DMS114 treated with DMSO at 0.1 percent for 48 hours (cell line): Measurements from ENCODE around the gene SLC7A8.

Experiments used
- DNase-seq: peaks from one replicate; lab custom pipeline; 2025; ENCODE audit not compliant: unreplicated experiment; lab: John Stamatoyannopoulos, UW

Gene SLC7A8

DNA sequence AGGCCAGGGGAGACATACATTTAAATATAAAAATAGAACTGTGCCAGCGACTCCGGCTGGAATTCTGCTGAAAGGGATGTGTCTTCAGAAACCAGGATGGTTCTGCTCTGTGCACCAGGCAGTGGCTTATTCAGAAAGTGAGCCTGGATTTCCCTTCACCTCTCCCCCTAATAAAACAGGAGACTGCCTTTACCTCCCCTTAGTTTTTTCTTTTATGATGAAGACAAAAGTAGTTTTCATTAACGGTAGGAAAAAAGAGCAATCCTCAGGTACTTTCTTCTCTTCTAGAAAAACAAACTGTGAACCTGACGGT is 346 bp downstream of the SLC7A8 start:
- DNase-seq: no peak

GRCh38 chr14:23182372-23183157 is 895 bp downstream of the SLC7A8 start:
- DNase-seq: no peak

DNA sequence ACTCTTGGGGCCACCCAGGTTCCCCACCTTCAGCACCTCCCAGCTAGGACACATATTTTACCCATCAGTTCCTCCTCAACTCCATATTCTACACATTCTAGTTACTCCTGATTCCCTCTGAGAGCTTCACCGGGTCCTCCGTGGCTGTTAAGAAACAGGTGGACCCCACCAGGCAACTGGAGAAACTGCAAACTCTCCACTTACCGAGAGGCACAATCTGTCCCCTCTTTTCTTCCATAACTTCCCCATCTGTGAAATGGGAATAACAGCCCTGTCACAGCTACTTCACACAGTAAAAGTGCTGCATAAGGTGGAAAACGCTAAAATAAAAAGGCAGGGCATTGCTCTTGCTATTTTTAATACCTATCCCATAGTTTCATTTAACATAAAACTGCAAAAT is 1.5 kb downstream of the SLC7A8 start:
- no peak for DNase-seq

- DNase-seq: no peak
These were observed 2.0 kb downstream of the SLC7A8 start for GRCh38 chr14:23181453-23181852.

DNA sequence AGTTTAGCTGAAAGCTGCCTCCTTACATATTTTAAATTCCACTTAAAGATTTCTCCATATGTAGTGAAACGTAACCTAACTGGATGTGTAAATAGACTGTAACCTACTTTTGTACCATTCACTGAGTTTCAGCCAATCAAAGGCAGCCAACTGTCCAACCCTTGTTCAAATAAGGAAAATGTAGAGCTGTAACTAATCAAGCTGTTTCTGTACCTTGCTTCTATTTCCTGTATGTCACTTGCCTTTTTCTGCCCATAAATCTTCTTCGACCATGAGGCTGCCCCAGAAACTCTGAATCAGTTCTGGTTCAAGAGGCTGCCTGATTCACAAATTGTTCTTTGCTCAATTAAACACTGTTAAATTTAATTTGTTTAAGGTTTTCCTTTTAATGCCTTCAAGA is 6.3 kb downstream of the SLC7A8 start:
- no peak for DNase-seq

DNA sequence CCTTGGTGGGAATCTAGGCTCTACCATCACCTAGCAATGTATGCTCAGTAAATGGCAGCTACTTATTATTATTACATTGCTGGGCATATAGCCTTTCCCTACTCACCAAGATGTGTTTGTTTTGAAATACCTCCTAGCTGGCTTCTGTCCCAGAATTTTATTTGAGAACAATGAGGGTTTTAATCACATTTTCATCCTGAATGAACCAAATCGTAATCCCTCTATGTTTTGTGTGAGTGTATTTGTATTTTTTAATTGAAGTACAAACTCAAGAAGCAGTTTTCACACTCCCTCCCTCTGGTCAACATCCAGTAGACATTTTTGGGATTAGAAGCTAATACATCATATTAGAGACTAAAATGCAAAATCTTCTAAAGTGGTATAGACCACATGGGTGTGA is 7.6 kb downstream of the SLC7A8 start:
- DNase-seq: no peak

DNA sequence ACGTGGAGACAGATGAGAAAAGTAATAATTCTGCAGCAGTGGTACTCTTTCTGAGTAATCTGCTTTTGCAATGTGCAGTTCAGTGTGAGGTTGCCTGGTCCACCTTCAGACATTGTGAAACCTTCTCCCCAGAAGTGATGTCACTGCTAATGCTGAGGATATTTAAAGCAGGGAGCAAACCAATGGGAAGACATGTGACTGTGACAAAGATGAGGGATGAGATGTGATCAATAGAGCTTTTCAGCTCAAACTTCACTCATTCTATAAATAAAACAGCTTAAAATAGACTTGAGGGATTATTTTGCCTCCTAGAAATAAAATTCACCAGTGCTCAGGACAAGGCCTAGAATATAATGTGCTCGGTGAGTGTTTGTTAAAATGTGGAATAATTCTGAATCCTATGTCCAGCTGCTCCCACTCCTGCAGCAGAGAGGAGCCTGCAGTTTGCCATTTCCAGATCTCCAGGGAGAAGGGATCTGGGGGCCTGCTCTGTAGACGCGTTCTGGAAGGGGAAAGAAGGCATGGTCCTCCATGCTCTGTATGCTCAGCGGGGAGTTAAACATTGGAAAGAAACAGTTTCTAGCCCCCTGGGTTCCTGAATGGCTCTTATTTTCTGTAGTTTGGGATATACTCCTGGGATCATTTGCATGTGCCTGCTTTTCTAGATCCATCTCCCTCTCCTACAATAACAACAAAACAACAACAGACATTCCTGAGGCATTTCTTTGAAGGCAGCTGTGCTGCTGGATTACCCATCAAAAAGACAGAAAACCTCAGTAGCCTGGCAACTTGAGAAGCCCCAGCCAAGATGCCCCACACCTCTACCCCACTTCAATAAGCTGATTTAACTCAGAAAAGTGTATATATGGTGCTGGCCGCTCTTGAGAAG is 8.9 kb downstream of the SLC7A8 start:
- no peak for DNase-seq

GRCh38 chr14:23173796-23174195 is 9.7 kb downstream of the SLC7A8 start:
- no peak for DNase-seq

DNA sequence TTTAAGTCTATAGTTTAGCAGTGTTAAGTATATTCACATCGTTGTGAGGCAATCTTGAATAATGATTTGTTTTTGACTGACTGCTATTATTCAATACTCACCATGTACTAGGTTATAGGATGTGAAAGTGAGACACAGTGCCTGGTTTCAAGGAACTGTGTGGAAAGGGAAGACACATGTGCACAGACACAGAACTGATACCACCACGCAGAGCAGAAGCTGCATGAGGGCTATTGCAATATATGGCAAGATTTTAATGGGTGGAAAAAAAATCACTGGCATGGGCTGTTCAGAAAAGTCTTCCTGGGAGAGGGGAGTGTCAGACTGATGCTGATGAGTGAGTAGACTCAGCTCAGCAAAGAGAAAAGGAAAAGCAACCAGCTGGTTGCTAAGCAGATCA is 10.4 kb downstream of the SLC7A8 start:
- DNase-seq: no peak

DNA sequence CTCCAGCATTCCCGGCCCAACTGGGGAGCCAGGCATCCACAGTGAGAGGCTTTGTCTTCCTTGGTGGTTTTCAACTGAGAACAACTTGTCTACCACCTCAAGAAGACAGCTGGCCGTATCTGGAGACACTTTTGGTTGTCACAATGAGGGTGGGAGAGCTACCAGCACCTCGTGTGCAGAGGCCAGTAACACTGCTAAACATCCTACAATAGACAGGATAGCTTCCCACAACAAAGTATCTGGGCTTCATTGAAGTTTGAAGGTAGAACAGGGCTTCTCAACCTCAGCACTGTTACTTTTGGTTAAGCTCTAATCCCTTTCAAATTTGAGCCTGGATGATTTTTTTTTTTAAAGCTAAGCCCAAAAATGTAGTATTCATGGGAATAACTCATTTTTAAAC is 10.9 kb downstream of the SLC7A8 start:
- DNase-seq: no peak

- no peak for DNase-seq
These were observed 11.4 kb downstream of the SLC7A8 start for GRCh38 chr14:23172096-23172495.

GRCh38 chr14:23171222-23171975 is 12.1 kb downstream of the SLC7A8 start:
- DNase-seq: no peak

GRCh38 chr14:23169622-23170021 is 13.8 kb downstream of the SLC7A8 start:
- no peak for DNase-seq

GRCh38 chr14:23168246-23168645 is 15.2 kb downstream of the SLC7A8 start:
- no peak for DNase-seq

DNA sequence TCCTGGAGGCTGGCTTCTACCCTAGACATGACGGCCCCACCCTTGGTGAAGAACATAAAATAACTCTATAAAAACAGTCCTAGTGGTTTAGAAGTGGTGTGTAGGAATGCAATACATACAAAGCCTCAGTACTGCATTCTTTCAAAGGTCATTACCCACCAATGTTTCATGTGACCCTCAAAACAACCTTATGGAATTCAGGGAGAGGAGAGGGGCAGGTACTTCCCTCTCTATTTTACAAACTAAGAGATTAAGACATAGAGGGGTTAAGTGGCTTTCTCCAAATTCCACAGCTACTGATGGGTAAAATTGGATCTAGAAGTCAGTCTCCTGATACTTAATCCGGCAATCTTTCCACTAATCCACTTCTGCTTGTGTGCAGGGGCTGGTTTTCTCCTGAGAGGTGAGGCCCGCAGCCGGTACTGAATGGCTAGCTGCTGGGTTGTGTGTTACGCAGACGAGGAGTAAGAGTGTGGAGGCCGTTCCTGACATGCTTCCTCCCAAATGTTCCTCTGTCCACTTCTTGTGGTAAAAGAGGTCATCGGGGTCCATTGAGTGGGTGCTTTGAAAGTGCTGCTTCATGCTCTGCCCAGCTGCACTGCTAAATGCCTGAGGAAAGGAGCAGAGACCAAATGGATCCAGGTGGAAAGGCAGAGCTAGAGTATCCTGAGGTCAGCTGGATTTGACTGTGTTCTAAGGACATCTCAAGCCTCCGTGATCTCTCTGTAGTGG is 16.2 kb downstream of the SLC7A8 start:
- no peak for DNase-seq

DNA sequence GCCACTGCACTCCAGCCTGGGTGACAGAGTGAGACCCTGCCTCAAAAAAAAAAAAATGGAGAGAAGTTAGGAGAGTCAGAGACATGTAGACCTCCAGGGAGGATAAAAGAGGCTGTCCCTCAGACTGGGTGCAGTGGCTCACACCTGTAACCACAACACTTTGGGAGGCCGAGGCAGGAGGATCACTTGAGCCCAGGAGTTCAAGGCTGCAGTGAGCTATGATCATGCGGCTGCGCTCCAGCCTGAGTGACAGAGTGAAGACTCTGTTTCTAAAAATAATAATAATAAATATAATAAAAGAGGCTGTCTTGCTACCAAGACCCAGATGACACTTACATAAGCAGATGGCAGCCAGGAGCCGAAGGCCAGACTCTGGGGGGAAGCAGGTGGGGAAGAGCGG is 18.5 kb downstream of the SLC7A8 start:
- DNase-seq: no peak

GRCh38 chr14:23164250-23164649 is 19.2 kb downstream of the SLC7A8 start:
- DNase-seq: no peak

DNA sequence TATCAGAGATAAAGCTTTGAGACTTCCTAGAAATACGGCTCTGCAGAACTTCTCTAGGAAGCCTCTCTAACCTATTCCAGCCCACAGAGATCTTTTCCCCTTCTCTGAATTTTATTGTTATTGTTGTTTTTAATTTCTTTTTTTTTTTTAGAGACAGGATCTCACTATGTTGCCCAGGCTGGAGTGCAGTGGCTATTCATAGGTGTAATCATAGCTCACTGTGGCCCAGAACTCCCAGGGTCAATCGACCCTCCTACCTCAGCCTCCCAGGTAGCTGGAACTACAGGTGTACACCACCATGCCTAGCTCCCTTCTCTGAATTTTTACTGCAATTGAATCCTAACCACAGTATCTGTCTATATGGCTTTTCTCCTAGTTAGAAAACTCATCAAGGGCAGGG is 19.6 kb downstream of the SLC7A8 start:
- DNase-seq: no peak

GRCh38 chr14:23162800-23163199 is 20.7 kb downstream of the SLC7A8 start:
- DNase-seq: no peak

GRCh38 chr14:23162005-23162404 is 21.5 kb downstream of the SLC7A8 start:
- DNase-seq: no peak

- no peak for DNase-seq
These were observed 22.4 kb downstream of the SLC7A8 start for GRCh38 chr14:23160924-23161522.
